ENCODE measurements around the gene TGFBR2.

TGFBR2 gene

GRCh38 chr3:30730967-30731366 is 124.6 kb downstream of the TGFBR2 start:
- DNase-seq (ENCODE audit: extremely low spot score, insufficient read length, low read depth) = no peak
- FAIRE-seq = no peak

GRCh38 chr3:30733209-30733608 is 126.8 kb downstream of the TGFBR2 start:
- no peak for DNase-seq (ENCODE audit: extremely low spot score, insufficient read length, low read depth)
- no peak for FAIRE-seq

GRCh38 chr3:30733696-30734095 is 127.3 kb downstream of the TGFBR2 start:
- DNase-seq (ENCODE audit: extremely low spot score, insufficient read length, low read depth) (no peak), FAIRE-seq (no peak)

GRCh38 chr3:30737743-30738499 is 131.5 kb downstream of the TGFBR2 start:
- FAIRE-seq (no peak), DNase-seq (ENCODE audit: extremely low spot score, insufficient read length, low read depth) (no peak)

- FAIRE-seq (no peak), DNase-seq (ENCODE audit: extremely low spot score, insufficient read length, low read depth) (no peak)
Measured at GRCh38 chr3:30738605-30739004, 132.2 kb downstream of the TGFBR2 start.

- FAIRE-seq (no peak), DNase-seq (ENCODE audit: extremely low spot score, insufficient read length, low read depth) (no peak)
Measured at GRCh38 chr3:30741889-30742288, 135.5 kb downstream of the TGFBR2 start.

GRCh38 chr3:30742796-30743619 is 136.6 kb downstream of the TGFBR2 start:
- DNase-seq (ENCODE audit: extremely low spot score, insufficient read length, low read depth) = no peak
- no peak for FAIRE-seq
